Type B pancreatic cell (in vitro differentiated cells): ENCODE results near the gene IL17RE. TPM values are rescaled to one million over a fixed set of nuclear protein-coding genes. Genes with fewer than 3 reads are reported as not detected.
"Not testable (repeated sequence)": the region's sequence is repeated elsewhere in the genome, so short reads cannot be mapped to it uniquely, and the experiment has no call there.

Experiments
- DNase-seq: peaks from one replicate; pipeline ENCODE4 v3.0.0; 2021; ENCODE audit warnings: mixed read lengths; ENCODE audit not compliant: unreplicated experiment; ENCODE audit errors: extremely low spot score
- H3K27ac Mint-ChIP-seq: 2 replicates; pipeline ENCODE4 v1.8.0; 2021; ENCODE audit warnings: mild to moderate bottlenecking, mixed read lengths
- H3K27me3 Mint-ChIP-seq: 2 replicates; pipeline ENCODE4 v1.8.0; 2021; ENCODE audit warnings: mixed read lengths
- H3K36me3 Mint-ChIP-seq: 2 replicates; pipeline ENCODE4 v1.8.0; 2021; ENCODE audit warnings: mixed read lengths
- H3K4me1 Mint-ChIP-seq: one replicate; pipeline ENCODE4 v1.8.0; 2021; ENCODE audit warnings: mixed read lengths; ENCODE audit not compliant: unreplicated experiment
- H3K4me3 Mint-ChIP-seq: 2 replicates; pipeline ENCODE4 v1.8.0; 2021; ENCODE audit warnings: mild to moderate bottlenecking, mixed read lengths
- H3K9me3 Mint-ChIP-seq: 2 replicates; pipeline ENCODE4 v1.8.0; 2021; ENCODE audit warnings: mixed read lengths
- total RNA-seq: library from RNA; stranded (reverse); gene quantifications from 2 replicates; pipeline ENCODE4 v1.2.1, GENCODE V29; 2021; ENCODE audit warnings: low replicate concordance
- TF ChIP-seq, protein P1 (sequence below): fragments of 200-600 bp; sonication (generic); conservative IDR thresholded peaks from 2 replicates; pipeline ENCODE4 v1.5.0; 2021; ENCODE audit warnings: antibody characterized with exemption, mild to moderate bottlenecking

IL17RE gene
- total RNA-seq, 1 donor from 2014 or later: 13.6 TPM

DNA sequence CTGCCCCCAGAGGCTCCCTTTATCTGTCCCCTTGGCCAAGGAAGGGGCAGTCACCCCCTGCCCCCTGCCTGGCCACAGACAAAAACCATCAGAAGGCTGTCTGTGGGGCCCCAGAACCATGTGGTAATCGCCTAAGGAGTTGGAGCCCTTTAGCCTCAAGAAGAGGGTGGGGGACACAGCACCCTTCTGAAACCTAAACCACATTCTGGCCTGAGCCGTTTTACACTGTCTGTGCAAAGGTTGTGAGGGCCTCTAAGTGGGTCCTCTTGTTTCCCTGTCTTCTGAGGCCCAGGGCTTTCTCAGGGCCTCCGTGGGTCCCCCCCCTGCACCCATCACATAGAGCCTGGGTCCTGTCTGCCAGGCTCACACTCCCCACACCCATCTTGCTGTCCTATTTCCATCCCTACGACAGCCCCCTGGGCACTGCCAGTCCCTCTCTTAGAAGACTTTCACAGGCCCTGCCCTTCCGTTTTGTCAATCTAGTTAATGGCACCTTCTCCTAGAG is 41.0 kb upstream of the IL17RE start:
- no peaks in the 10 kb centered on the region for H3K36me3 Mint-ChIP-seq
- peaks cover 2% of the 10 kb centered on the region for H3K27me3 Mint-ChIP-seq
- no peaks in the 10 kb centered on the region for H3K9me3 Mint-ChIP-seq
- TF ChIP-seq, protein P1, sequence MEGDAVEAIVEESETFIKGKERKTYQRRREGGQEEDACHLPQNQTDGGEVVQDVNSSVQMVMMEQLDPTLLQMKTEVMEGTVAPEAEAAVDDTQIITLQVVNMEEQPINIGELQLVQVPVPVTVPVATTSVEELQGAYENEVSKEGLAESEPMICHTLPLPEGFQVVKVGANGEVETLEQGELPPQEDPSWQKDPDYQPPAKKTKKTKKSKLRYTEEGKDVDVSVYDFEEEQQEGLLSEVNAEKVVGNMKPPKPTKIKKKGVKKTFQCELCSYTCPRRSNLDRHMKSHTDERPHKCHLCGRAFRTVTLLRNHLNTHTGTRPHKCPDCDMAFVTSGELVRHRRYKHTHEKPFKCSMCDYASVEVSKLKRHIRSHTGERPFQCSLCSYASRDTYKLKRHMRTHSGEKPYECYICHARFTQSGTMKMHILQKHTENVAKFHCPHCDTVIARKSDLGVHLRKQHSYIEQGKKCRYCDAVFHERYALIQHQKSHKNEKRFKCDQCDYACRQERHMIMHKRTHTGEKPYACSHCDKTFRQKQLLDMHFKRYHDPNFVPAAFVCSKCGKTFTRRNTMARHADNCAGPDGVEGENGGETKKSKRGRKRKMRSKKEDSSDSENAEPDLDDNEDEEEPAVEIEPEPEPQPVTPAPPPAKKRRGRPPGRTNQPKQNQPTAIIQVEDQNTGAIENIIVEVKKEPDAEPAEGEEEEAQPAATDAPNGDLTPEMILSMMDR: no peak
- peak overlapping the region; percentile 44 for H3K4me3 Mint-ChIP-seq
- no peak for DNase-seq
- H3K4me1 Mint-ChIP-seq: peaks cover 16% of the 10 kb centered on the region
- H3K27ac Mint-ChIP-seq: peak overlapping the region; percentile 51

DNA sequence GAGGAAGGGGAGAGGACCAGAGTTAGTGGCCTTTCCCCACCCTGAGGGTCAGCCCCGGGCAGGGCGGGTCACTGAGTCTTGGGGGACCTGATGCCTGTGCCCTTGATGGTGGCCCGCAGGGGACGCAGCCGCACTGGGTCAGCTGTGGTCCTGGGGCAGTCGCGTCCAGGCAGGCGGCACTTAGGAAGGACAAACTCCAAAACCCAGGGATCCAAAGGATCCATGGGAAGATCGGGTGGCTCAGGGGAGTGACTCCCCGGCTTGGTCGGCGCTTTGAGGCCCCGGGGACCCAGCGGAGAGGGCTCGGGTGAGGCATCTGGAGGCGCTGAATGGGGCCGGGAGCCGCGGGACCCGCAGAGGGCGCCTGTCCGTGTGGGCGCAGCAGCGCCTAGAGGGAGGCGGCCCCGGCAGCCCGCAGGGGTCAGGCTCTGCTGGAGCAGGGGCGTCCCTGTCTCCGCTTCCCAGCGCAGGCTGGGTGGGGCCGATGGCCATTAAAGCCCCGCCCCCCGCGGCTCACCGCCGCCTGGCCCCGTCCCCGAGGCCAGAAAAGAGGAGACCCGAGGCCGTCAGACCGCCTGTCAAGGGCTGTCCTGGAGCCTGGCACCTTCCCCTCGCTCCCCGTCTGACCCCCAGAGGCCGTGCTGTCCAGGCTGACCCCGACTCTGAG is 40.1 kb upstream of the IL17RE start:
- peaks cover 16% of the 10 kb centered on the region for H3K4me1 Mint-ChIP-seq
- TF ChIP-seq, protein P1: peak; percentile 57
- no peaks in the 10 kb centered on the region for H3K9me3 Mint-ChIP-seq
- peak overlapping the region; percentile 44 for H3K4me3 Mint-ChIP-seq
- peaks cover 2% of the 10 kb centered on the region for H3K27me3 Mint-ChIP-seq
- no peak for DNase-seq
- H3K27ac Mint-ChIP-seq: no peak overlapping the region
- no peaks in the 10 kb centered on the region for H3K36me3 Mint-ChIP-seq

DNA sequence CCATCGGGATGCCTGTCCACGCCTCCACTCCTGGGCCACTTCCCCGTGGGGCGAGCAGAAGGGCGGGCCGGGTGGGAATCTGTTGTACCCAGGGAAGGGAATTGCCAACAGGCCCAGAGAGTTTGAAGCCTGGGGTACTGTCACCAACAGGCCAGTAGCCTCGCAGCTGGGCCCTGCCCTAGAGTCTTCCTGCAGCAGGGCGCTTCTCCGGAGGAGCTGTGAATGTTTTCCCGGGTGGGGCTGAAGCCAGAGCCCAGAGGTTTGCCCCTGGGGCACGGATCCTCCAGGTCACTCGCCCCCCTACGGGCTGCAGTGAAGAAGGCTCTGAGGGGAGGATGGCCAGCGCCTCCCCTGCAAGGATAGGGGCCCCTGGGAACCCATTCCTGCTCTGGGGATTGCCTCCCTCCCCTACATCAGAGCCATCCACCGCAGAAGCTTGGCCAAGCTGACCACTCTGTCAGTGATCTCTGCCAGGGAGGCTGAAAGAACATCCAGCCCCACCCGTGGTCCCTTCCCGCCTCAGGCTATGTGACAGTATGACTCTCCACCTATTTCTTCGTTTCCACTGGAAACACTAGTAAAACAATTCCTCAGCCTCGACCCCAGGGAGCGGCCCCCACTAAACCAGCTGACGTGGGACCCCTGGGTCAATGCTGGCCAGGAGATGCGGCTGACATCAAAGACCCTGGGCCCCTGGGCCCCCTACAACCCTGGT is 39.4 kb upstream of the IL17RE start:
- Mint-ChIP-seq H3K4me1 (peaks cover 16% of the 10 kb centered on the region), H3K36me3 (no peaks in the 10 kb centered on the region), H3K9me3 (no peaks in the 10 kb centered on the region), H3K4me3 (peak overlapping the region; percentile 49), H3K27me3 (peaks cover 2% of the 10 kb centered on the region), H3K27ac (no peak overlapping the region)
- DNase-seq: no peak
- TF ChIP-seq, protein P1: no peak

DNA sequence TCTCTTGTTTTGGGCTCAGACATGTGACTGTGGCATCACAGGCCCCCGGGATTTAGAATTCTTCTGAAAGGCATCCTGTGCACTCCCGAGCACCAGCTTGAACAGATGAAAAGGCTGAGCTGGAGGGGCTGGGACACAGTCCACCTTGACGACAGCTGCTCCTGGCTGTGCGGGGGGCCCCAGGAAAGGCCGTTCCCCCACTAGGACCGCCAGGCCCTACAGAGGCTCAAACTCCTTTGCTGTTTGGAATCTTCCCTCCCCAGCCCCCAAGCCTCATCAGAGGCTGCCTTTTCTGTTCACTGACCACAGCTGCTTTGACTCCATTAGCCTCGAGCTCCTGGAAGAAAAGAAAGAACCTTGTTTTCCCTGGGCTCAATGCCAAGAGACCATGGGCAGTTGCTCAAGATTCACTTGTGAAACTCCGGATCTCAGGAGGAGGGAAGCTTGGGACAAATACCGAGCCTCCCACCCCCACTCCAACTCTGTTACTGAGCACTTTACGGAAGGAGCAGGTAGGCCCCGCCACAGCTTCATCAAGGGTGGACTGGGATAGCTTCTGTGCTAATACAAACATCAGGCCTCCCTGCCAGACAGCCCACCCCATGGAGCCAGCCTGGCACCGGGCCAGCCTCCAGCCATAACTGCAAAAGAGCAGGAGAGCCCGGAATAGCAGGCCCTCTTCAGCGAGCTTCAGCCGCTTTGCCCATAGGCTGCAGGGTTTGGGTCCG is 38.3 kb upstream of the IL17RE start:
- TF ChIP-seq, protein P1: no peak
- Mint-ChIP-seq H3K4me3 (no peak overlapping the region), H3K36me3 (no peaks in the 10 kb centered on the region), H3K4me1 (peaks cover 9% of the 10 kb centered on the region), H3K27me3 (no peaks in the 10 kb centered on the region), H3K27ac (peak overlapping the region; percentile 63), H3K9me3 (no peaks in the 10 kb centered on the region)
- DNase-seq: no peak

DNA sequence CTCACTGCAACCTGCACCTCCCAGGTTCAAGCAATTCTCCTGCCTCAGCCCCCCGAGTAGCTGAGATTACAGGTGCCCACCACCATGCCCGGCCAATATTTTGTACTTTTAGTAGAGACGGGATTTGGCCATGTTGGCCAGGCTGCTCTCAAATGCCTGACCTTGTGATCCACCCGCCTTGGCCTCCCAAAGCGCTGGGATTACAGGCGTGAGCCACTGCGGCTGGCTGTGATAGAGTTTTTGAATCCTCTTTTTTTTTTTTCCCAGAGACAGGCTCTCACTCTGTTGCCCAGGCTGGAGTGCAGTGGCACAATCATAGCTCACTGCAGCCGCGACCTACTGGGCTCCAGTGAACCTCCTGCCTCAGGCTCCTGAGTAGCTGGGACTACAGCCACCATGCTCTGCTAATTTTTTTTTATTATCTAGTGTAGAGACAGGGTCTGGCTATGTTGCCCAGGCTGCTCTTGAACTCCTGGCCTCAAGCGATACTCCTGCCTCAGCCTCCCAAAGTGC is 37.5 kb upstream of the IL17RE start:
- not testable (repeated sequence) for H3K4me1 Mint-ChIP-seq, H3K9me3 Mint-ChIP-seq, DNase-seq, H3K36me3 Mint-ChIP-seq, H3K27ac Mint-ChIP-seq, H3K27me3 Mint-ChIP-seq, H3K4me3 Mint-ChIP-seq
